SK-N-SH (cell line): ENCODE data around the gene TBPL1. TPM values are rescaled to one million over a fixed set of nuclear protein-coding genes. Genes with fewer than 3 reads are reported as not detected.

Source experiments
- CTCF ChIA-PET: fragments of 300-600, 350-600 bp; formaldehyde crosslinking; extraction: SDS; loops from one replicate; lab custom pipeline; 2021; lab: Yijun Ruan, JAX
- POLR2A ChIA-PET: fragments of 350-600 bp; sonication (Branson Sonifier 250); formaldehyde crosslinking; extraction: SDS; loops from one replicate; lab custom pipeline; 2020; ENCODE audit warnings: antibody characterized with exemption, inconsistent platforms; lab: Yijun Ruan, JAX
- DNase-seq: peaks from one replicate; pipeline ENCODE4 v3.0.0; 2012
- H2AFZ ChIP-seq: fragments of 200-600 bp; sonication (generic); 2 replicates; pipeline ENCODE4 v1.8.1; 2016; ENCODE audit warnings: antibody characterized with exemption, mild to moderate bottlenecking, low read depth
- H3F3A ChIP-seq: fragments of 200-600 bp; sonication (generic); replicated peaks from 2 replicates; pipeline ENCODE3; 2016; ENCODE audit warnings: antibody characterized with exemption, mild to moderate bottlenecking; ENCODE audit not compliant: insufficient read depth
- H3K27ac ChIP-seq, 2 experiments: fragments of 200-500 bp in 1 of 2; fragments of 200-600 bp in 1 of 2; sonication (Bioruptor generic) in 1 of 2; sonication (generic), shearing (Covaris generic) in 1 of 2; 2 replicates each; pipeline versions ENCODE4 v1.5.1 to v1.6.1; 2014 to 2016; ENCODE audit warnings: low read depth in 2 of 2, inconsistent platforms in 1 of 2, low read length in 1 of 2, mild to moderate bottlenecking in 1 of 2, mixed read lengths in 1 of 2
- H3K27me3 ChIP-seq: fragments of 200-600 bp; sonication (generic), shearing (Covaris generic); 2 replicates; pipeline ENCODE4 v1.6.1; 2016; ENCODE audit warnings: mixed run types; ENCODE audit not compliant: insufficient read depth
- H3K36me3 ChIP-seq, 2 experiments: fragments of 200-500 bp in 1 of 2; fragments of 200-600 bp in 1 of 2; sonication (Bioruptor generic) in 1 of 2; sonication (generic) in 1 of 2; replicated peaks in 1 of 2; 2 replicates each; pipeline versions ENCODE3 to v1.5.1; 2014 to 2016; ENCODE audit warnings: low read length in 1 of 2, mild to moderate bottlenecking in 1 of 2; ENCODE audit not compliant: insufficient read depth in 2 of 2, control insufficient read depth in 1 of 2
- H3K4me1 ChIP-seq, 2 experiments: fragments of 200-500 bp in 1 of 2; fragments of 200-600 bp in 1 of 2; sonication (Bioruptor generic) in 1 of 2; sonication (generic), shearing (Covaris generic) in 1 of 2; 2 replicates each; pipeline versions ENCODE4 v1.5.1 to v1.6.1; 2014 to 2016; ENCODE audit warnings: low read depth in 1 of 2, low read length in 1 of 2, mixed run types in 1 of 2; ENCODE audit not compliant: insufficient read depth in 2 of 2, control insufficient read depth in 1 of 2
- H3K4me2 ChIP-seq: fragments of 200-600 bp; sonication (generic), shearing (Covaris generic); 2 replicates; pipeline ENCODE4 v1.6.1; 2017; ENCODE audit warnings: mixed run types
- H3K4me3 ChIP-seq, 2 experiments: fragments of 200-500 bp in 1 of 2; fragments of 200-600 bp in 1 of 2; sonication (Bioruptor generic) in 1 of 2; sonication (generic), shearing (Covaris generic) in 1 of 2; 2 replicates each; pipeline versions ENCODE4 v1.5.1 to v1.8.1; 2014 to 2016; ENCODE audit warnings: low read depth in 2 of 2, inconsistent platforms in 1 of 2, low read length in 1 of 2, mild to moderate bottlenecking in 1 of 2, mixed read lengths in 1 of 2, moderate library complexity in 1 of 2
- H3K79me2 ChIP-seq: fragments of 200-600 bp; sonication (generic); 2 replicates; pipeline ENCODE4 v1.8.1; 2017; ENCODE audit warnings: mild to moderate bottlenecking; ENCODE audit not compliant: insufficient read depth
- H3K9ac ChIP-seq: fragments of 200-600 bp; sonication (generic); 2 replicates; pipeline ENCODE4 v1.6.1; 2017; ENCODE audit warnings: mixed run types
- H3K9me2 ChIP-seq: fragments of 200-600 bp; sonication (generic); 2 replicates; pipeline ENCODE4 v1.6.1; 2017; ENCODE audit warnings: mixed run types
- H3K9me3 ChIP-seq: fragments of 200-600 bp; sonication (generic); 2 replicates; pipeline ENCODE4 v1.6.1; 2017; ENCODE audit warnings: mixed run types, mild to moderate bottlenecking, moderate library complexity
- H4K20me1 ChIP-seq: fragments of 200-600 bp; sonication (generic); 2 replicates; pipeline ENCODE4 v1.6.1; 2017; ENCODE audit warnings: mild to moderate bottlenecking, mixed run types; ENCODE audit not compliant: insufficient read depth
- ELF1 ChIP-seq: IDR thresholded peaks from 2 replicates; pipeline ENCODE4 v1.4.0; 2012
- EP300 ChIP-seq, 2 experiments: IDR thresholded peaks; 2 replicates each; pipeline versions ENCODE4 v1.4.0 to v1.6.1; 2012; ENCODE audit warnings: borderline replicate concordance in 1 of 2, low read depth in 1 of 2, low read length in 1 of 2
- FOSL2 ChIP-seq: IDR thresholded peaks from 2 replicates; pipeline ENCODE4 v1.4.0; 2012; ENCODE audit warnings: low read depth, mild to moderate bottlenecking, moderate library complexity, borderline replicate concordance
- GABPA ChIP-seq: IDR thresholded peaks from 2 replicates; pipeline ENCODE4 v1.4.0; 2012; ENCODE audit warnings: low read depth, mild to moderate bottlenecking
- GATA2 ChIP-seq: sonication (generic); formaldehyde crosslinking; IDR thresholded peaks from 2 replicates; pipeline ENCODE4 v1.5.0; 2020; ENCODE audit warnings: mild to moderate bottlenecking, missing genetic modification reagents
- MAX ChIP-seq: IDR thresholded peaks from 2 replicates; pipeline ENCODE4 v1.4.0; 2012; ENCODE audit warnings: low read depth
- MEF2A ChIP-seq: IDR thresholded peaks from 2 replicates; pipeline ENCODE4 v1.4.0; 2012; ENCODE audit warnings: low read depth, borderline replicate concordance
- MXI1 ChIP-seq: IDR thresholded peaks from 2 replicates; pipeline ENCODE4 v1.6.1; 2012; ENCODE audit warnings: mild to moderate bottlenecking, low read depth, low read length, improper control_type of control experiment
- NRF1 ChIP-seq: IDR thresholded peaks from 2 replicates; pipeline ENCODE4 v1.6.1; 2012; ENCODE audit warnings: low read depth, mild to moderate bottlenecking, low read length
- PBX3 ChIP-seq: IDR thresholded peaks from 2 replicates; pipeline ENCODE4; 2012
- POLR2AphosphoS5 ChIP-seq: IDR thresholded peaks from 2 replicates; pipeline ENCODE4 v1.6.1; 2012; ENCODE audit warnings: low read depth, low read length
- RAD21 ChIP-seq: IDR thresholded peaks from 2 replicates; pipeline ENCODE4 v1.6.1; 2012; ENCODE audit warnings: mild to moderate bottlenecking, low read length
- RFX5 ChIP-seq: IDR thresholded peaks from 2 replicates; pipeline ENCODE4 v1.6.1; 2012; ENCODE audit warnings: mild to moderate bottlenecking, improper control_type of control experiment, low read length
- SMC3 ChIP-seq: IDR thresholded peaks from 2 replicates; pipeline ENCODE4 v1.6.1; 2012; ENCODE audit warnings: low read depth, low read length, improper control_type of control experiment
- TAF1 ChIP-seq: IDR thresholded peaks from 2 replicates; pipeline ENCODE4 v1.6.1; 2012; ENCODE audit warnings: low read depth, mild to moderate bottlenecking, low read length, moderate library complexity, borderline replicate concordance
- USF1 ChIP-seq: IDR thresholded peaks from 2 replicates; pipeline ENCODE4 v1.4.0; 2012; ENCODE audit warnings: low read depth, borderline replicate concordance
- YY1 ChIP-seq: IDR thresholded peaks from 2 replicates; pipeline ENCODE4 v1.4.0; 2012; ENCODE audit warnings: low read depth, mild to moderate bottlenecking
- ZBTB33 ChIP-seq: IDR thresholded peaks from 2 replicates; pipeline ENCODE4 v1.4.0; 2012; ENCODE audit warnings: low read depth, borderline replicate concordance
- WGBS: methylation state at CpG from one replicate; pipeline ENCODE4 v1.1.6; 2017; ENCODE audit warnings: low lambda C conversion rate; 5-methylcytosine and 5-hydroxymethylcytosine counted together
- polyA plus RNA-seq, 3 experiments: library from polyadenylated mRNA; depleted of rRNA; stranded (reverse); fragments of >200 nt; gene quantifications; 2 replicates each; pipeline ENCODE4 v1.2.3, GENCODE V29; 2012
- TF ChIP-seq, protein P1 (sequence below): fragments of 150-350 bp; IDR thresholded peaks from 2 replicates; pipeline ENCODE4 v1.6.1; 2017; ENCODE audit warnings: antibody characterized with exemption, low read length, low read depth, borderline replicate concordance

TBPL1 gene
- polyA plus RNA-seq, 1 of the 3 experiments (the other 2 are of a cell fraction) = 16.3 TPM

DNA sequence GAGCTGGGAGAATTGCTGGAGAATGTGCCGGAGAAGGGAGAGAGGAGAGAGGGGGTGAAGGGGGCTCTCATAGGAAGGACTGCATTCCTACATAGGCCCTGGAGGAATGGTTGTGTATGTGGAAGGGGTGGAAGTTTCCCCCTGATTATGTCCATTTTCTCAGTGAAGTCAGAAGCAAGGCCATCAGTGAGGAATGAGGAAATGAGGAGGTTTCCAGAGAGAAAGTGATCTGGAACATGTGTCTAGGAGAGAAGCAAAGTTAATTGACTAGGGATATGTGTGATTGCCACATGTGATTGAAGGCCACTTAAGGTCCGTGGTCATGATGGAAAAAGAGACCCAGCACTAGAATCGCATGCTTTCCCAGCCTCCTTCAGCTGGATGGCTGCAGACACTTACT is 42.3 kb downstream of the TBPL1 start:
- POLR2A ChIA-PET = no interaction called here

GRCh38 chr6:133995758-133996157 is 42.7 kb downstream of the TBPL1 start:
- Histone ChIP-seq H3K27me3 (no peaks in the 10 kb centered on the region), H3K79me2 (no peaks in the 10 kb centered on the region), H3K36me3 (no peaks in the 10 kb centered on the region), H3K9ac (no peak overlapping the region), H3K4me1 (0 out of 4 replicates have a peak, but pooled peaks cover 0 to 8% of the 10 kb centered on the region in 2 experiments), H3K9me2 (no peaks in the 10 kb centered on the region), H4K20me1 (no peaks in the 10 kb centered on the region), H3K27ac (no peak overlapping the region), H3F3A (peaks cover 10% of the 10 kb centered on the region), H3K4me2 (no peak overlapping the region), H3K4me3 (no peak overlapping the region), H2AFZ (no peak overlapping the region), H3K9me3 (no peaks in the 10 kb centered on the region)
- TF ChIP-seq RAD21 (no peak), RFX5 (no peak), SMC3 (no peak), USF1 (no peak), NRF1 (no peak), EP300 (IDR thresholded peaks at IDR 0.05; ENCODE audit: borderline replicate concordance in 1 of 2, low read depth in 1 of 2, low read length in 1 of 2) (no peak), MAX (no peak), YY1 (no peak), ZBTB33 (no peak), PBX3 (no peak), POLR2AphosphoS5 (no peak), GATA2 (CRISPR knock-in tag) (no peak), MXI1 (no peak), FOSL2 (no peak), ELF1 (no peak), MEF2A (no peak)
- TF ChIP-seq, protein P1, sequence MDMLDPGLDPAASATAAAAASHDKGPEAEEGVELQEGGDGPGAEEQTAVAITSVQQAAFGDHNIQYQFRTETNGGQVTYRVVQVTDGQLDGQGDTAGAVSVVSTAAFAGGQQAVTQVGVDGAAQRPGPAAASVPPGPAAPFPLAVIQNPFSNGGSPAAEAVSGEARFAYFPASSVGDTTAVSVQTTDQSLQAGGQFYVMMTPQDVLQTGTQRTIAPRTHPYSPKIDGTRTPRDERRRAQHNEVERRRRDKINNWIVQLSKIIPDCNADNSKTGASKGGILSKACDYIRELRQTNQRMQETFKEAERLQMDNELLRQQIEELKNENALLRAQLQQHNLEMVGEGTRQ = no peak
- 85% methylated on average over 3 of the region's 3 CpGs for WGBS
- DNase-seq = no peak
- ChIA-PET CTCF (interaction anchor here (0.7 to 1.2 kb wide), 3 partner anchors 23 to 68 kb away, joined by 3 to 4 read pairs (median 4); no protein-coding TSS in a partner anchor), POLR2A (no interaction called here)

More for the DNA sequence above, 42.3 kb downstream of the TBPL1 start:
- no peak for DNase-seq
- no peaks in the 10 kb centered on the region for H3K36me3 ChIP-seq
- H3K9me2 ChIP-seq = no peaks in the 10 kb centered on the region
- H3K9ac ChIP-seq = no peak overlapping the region
- TF ChIP-seq GATA2 (CRISPR knock-in tag) = no peak
- no peak for TF ChIP-seq GABPA
- TF ChIP-seq ELF1 = no peak
- TF ChIP-seq TAF1 = no peak
- TF ChIP-seq MXI1 = no peak
- H3K9me3 ChIP-seq = no peaks in the 10 kb centered on the region
- 0 out of 4 replicates have a peak, but pooled peaks cover 0 to 8% of the 10 kb centered on the region in 2 experiments for H3K4me1 ChIP-seq
- no peak overlapping the region for H3K4me2 ChIP-seq
- no peak overlapping the region for H2AFZ ChIP-seq
- H3K27ac ChIP-seq = no peak overlapping the region
- 75% methylated on average over 3 of the region's 3 CpGs for WGBS
- peaks cover 15% of the 10 kb centered on the region for H3F3A ChIP-seq
- H3K79me2 ChIP-seq = no peaks in the 10 kb centered on the region
- H3K27me3 ChIP-seq = no peaks in the 10 kb centered on the region
- no peak overlapping the region for H3K4me3 ChIP-seq
- no peaks in the 10 kb centered on the region for H4K20me1 ChIP-seq
- CTCF ChIA-PET = interaction anchor here (0.8 to 1.3 kb wide), 2 partner anchors 26 to 52 kb away, joined by 3 to 4 read pairs; no protein-coding TSS in a partner anchor
